Naive thymus-derived CD8-positive, alpha-beta T cell (primary cell): ENCODE results near the gene PLOD1. TPM values are rescaled to one million over a fixed set of nuclear protein-coding genes. Genes with fewer than 3 reads are reported as not detected.

Experiments used
- ATAC-seq, 2 donors: fragments of 150-1000 bp; cut with Tn5 transposase in 1 of 2; sonication (Bioruptor Pico), chemical (Tn5 transposase) in 1 of 2; 1 replicate in 1 of 2; 2 replicates in 1 of 2; pipeline ENCODE4 v1.10.0; 2021; ENCODE audit warnings: mild to moderate bottlenecking in 2 of 2, moderate library complexity in 2 of 2
- POLR2A ChIA-PET: fragments of 350-600 bp; sonication (Branson Sonifier 250); formaldehyde crosslinking; loops from one replicate; lab custom pipeline; 2021; ENCODE audit warnings: antibody characterized with exemption; lab: Charles Lee
- DNase-seq, 10 donors: peaks; one replicate each; pipeline versions ENCODE4 v3.0.0 to v3.0.0-alpha.2; 2020 to 2022
- H3K27ac Mint-ChIP-seq, 10 donors: one replicate each; pipeline ENCODE4 v1.8.0; 2020 to 2022; ENCODE audit warnings: mild to moderate bottlenecking in 10 of 10, mixed read lengths in 10 of 10, moderate library complexity in 4 of 10, inconsistent platforms in 1 of 10
- H3K27me3 Mint-ChIP-seq, 5 donors: one replicate each; pipeline ENCODE4 v1.8.0; 2021 to 2022; ENCODE audit warnings: mixed read lengths in 5 of 5
- H3K36me3 Mint-ChIP-seq, 3 donors: one replicate each; pipeline ENCODE4 v1.8.0; 2020 to 2022; ENCODE audit warnings: mixed read lengths in 3 of 3, mild to moderate bottlenecking in 2 of 3, inconsistent platforms in 1 of 3
- H3K4me1 Mint-ChIP-seq, 4 donors: one replicate each; pipeline ENCODE4 v1.8.0; 2021 to 2022; ENCODE audit warnings: mixed read lengths in 4 of 4
- H3K4me3 Mint-ChIP-seq, 10 donors: one replicate each; pipeline ENCODE4 v1.8.0; 2020 to 2022; ENCODE audit warnings: mild to moderate bottlenecking in 10 of 10, mixed read lengths in 10 of 10, moderate library complexity in 6 of 10, inconsistent platforms in 1 of 10
- H3K9me3 Mint-ChIP-seq, 9 donors: one replicate each; pipeline ENCODE4 v1.8.0; 2020 to 2022; ENCODE audit warnings: mixed read lengths in 9 of 9, mild to moderate bottlenecking in 3 of 9, inconsistent platforms in 1 of 9, moderate library complexity in 1 of 9
- polyA plus RNA-seq, 3 donors: library from polyadenylated mRNA; unstranded; fragments of 300-500 nt; fragmentation: Illumina TruSeq; gene quantifications; one replicate each; pipeline ENCODE4 v1.2.3, GENCODE V29; 2021
- total RNA-seq, 8 experiments: library from RNA in 2 of 8; stranded (reverse) in 2 of 8; gene quantifications; one replicate each; pipeline ENCODE4 v1.2.3 and lab custom pipeline; 2021 to 2026

Gene PLOD1
- total and polyA plus RNA-seq, 5 experiments from 2014 or later: 4.5 to 7.9 (median 5.0) TPM

- peaks cover 32 to 60% (median 58%) of the 10 kb centered on the region in 4 donors for H3K4me1 Mint-ChIP-seq
- H3K9me3 Mint-ChIP-seq: no peaks in the 10 kb centered on the region
- peak overlapping the region in 1 of 10 donors; percentile 82 for H3K27ac Mint-ChIP-seq
- peaks cover 0 to 54% (median 8%) of the 10 kb centered on the region in 3 donors for H3K36me3 Mint-ChIP-seq
- no peak for ATAC-seq
- POLR2A ChIA-PET: interaction anchor here (1.0 to 6.5 kb wide), 2 partner anchors 29 to 75 kb away, joined by 3 to 93 read pairs; no protein-coding TSS in a partner anchor
- no peaks in the 10 kb centered on the region for H3K27me3 Mint-ChIP-seq
- DNase-seq: no peak
- no peak overlapping the region for H3K4me3 Mint-ChIP-seq
Observed at GRCh38 chr1:11984576-11984975, 50.1 kb downstream of the PLOD1 start.

- Mint-ChIP-seq H3K27me3 (no peaks in the 10 kb centered on the region), H3K9me3 (no peaks in the 10 kb centered on the region), H3K27ac (peak overlapping the region in 1 of 10 donors; percentile 5), H3K4me3 (no peak overlapping the region), H3K4me1 (peaks cover 30 to 58% (median 53%) of the 10 kb centered on the region in 4 donors), H3K36me3 (peaks cover 0 to 60% (median 10%) of the 10 kb centered on the region in 3 donors)
- no peak for ATAC-seq
- no peak for DNase-seq
- POLR2A ChIA-PET: interaction anchor here (0.6 to 6.5 kb wide), 3 partner anchors 44 to 249 kb away, joined by 4 to 93 read pairs (median 6); no protein-coding TSS in a partner anchor
Observed at GRCh38 chr1:11985171-11985570, 50.7 kb downstream of the PLOD1 start.

- H3K9me3 Mint-ChIP-seq: no peaks in the 10 kb centered on the region
- no peak for ATAC-seq
- no peak for DNase-seq
- peak overlapping the region in 1 of 10 donors; percentile 19 for H3K4me3 Mint-ChIP-seq
- POLR2A ChIA-PET: interaction anchor here (0.6 to 0.7 kb wide), 2 partner anchors 45 to 249 kb away, joined by 4 to 6 read pairs; no protein-coding TSS in a partner anchor
- peaks cover 32 to 54% (median 48%) of the 10 kb centered on the region in 4 donors for H3K4me1 Mint-ChIP-seq
- no peaks in the 10 kb centered on the region for H3K27me3 Mint-ChIP-seq
- H3K27ac Mint-ChIP-seq: peak overlapping the region in 1 of 10 donors; percentile 53
- peaks cover 0 to 67% (median 15%) of the 10 kb centered on the region in 3 donors for H3K36me3 Mint-ChIP-seq
Observed at GRCh38 chr1:11985851-11986250, 51.3 kb downstream of the PLOD1 start.

GRCh38 chr1:11989669-11990068, 55.2 kb downstream of the PLOD1 start:
- DNase-seq (no peak), ATAC-seq (no peak)
- H3K27ac Mint-ChIP-seq: no peak overlapping the region
- H3K36me3 Mint-ChIP-seq: peaks cover 0 to 73% (median 16%) of the 10 kb centered on the region in 3 donors
- no peaks in the 10 kb centered on the region for H3K27me3 Mint-ChIP-seq
- H3K4me3 Mint-ChIP-seq: no peak overlapping the region
- peaks cover 15 to 20% (median 17%) of the 10 kb centered on the region in 4 donors for H3K4me1 Mint-ChIP-seq
- H3K9me3 Mint-ChIP-seq: no peaks in the 10 kb centered on the region
- POLR2A ChIA-PET: no interaction called here

- H3K36me3 Mint-ChIP-seq: peaks cover 0 to 74% (median 14%) of the 10 kb centered on the region in 3 donors
- H3K4me3 Mint-ChIP-seq: no peak overlapping the region
- H3K27ac Mint-ChIP-seq: peak overlapping the region in 1 of 10 donors; percentile 39
- ATAC-seq (no peak), DNase-seq (no peak)
- no peaks in the 10 kb centered on the region for H3K9me3 Mint-ChIP-seq
- peaks cover 11 to 15% (median 14%) of the 10 kb centered on the region in 4 donors for H3K4me1 Mint-ChIP-seq
- H3K27me3 Mint-ChIP-seq: no peaks in the 10 kb centered on the region
- POLR2A ChIA-PET: no interaction called here
Observed at GRCh38 chr1:11990303-11991032, 56.0 kb downstream of the PLOD1 start.

GRCh38 chr1:11991969-11992676, 57.6 kb downstream of the PLOD1 start:
- Mint-ChIP-seq H3K9me3 (no peaks in the 10 kb centered on the region), H3K27ac (no peak overlapping the region), H3K4me1 (peaks cover 3 to 9% (median 7%) of the 10 kb centered on the region in 4 donors), H3K4me3 (no peak overlapping the region), H3K27me3 (no peaks in the 10 kb centered on the region), H3K36me3 (peaks cover 0 to 77% (median 19%) of the 10 kb centered on the region in 3 donors)
- DNase-seq: no peak
- POLR2A ChIA-PET: no interaction called here
- no peak for ATAC-seq

- ATAC-seq (no peak), DNase-seq (no peak)
- Mint-ChIP-seq H3K4me1 (peaks cover 0 to 1% (median 0%) of the 10 kb centered on the region in 4 donors), H3K9me3 (no peaks in the 10 kb centered on the region), H3K27ac (no peak overlapping the region), H3K36me3 (peaks cover 0 to 85% (median 16%) of the 10 kb centered on the region in 3 donors), H3K27me3 (no peaks in the 10 kb centered on the region), H3K4me3 (no peak overlapping the region)
- POLR2A ChIA-PET: interaction anchor here (0.5 to 0.7 kb wide), 3 partner anchors 13 to 1913 kb away, joined by 3 to 4 read pairs (median 3); no protein-coding TSS in a partner anchor
Observed at GRCh38 chr1:11997081-11997850, 62.7 kb downstream of the PLOD1 start.

- ATAC-seq (no peak), DNase-seq (no peak)
- H3K27me3 Mint-ChIP-seq: no peaks in the 10 kb centered on the region
- H3K4me1 Mint-ChIP-seq: peaks cover 0 to 1% (median 0%) of the 10 kb centered on the region in 4 donors
- peak overlapping the region in 1 of 10 donors; percentile 14 for H3K27ac Mint-ChIP-seq
- H3K4me3 Mint-ChIP-seq: no peak overlapping the region
- H3K36me3 Mint-ChIP-seq: peaks cover 0 to 90% (median 23%) of the 10 kb centered on the region in 3 donors
- H3K9me3 Mint-ChIP-seq: no peaks in the 10 kb centered on the region
- POLR2A ChIA-PET: no interaction called here
Observed at GRCh38 chr1:11998636-11999035, 64.1 kb downstream of the PLOD1 start.

GRCh38 chr1:11999236-11999635, 64.7 kb downstream of the PLOD1 start:
- POLR2A ChIA-PET: no interaction called here
- peaks cover 0 to 89% (median 28%) of the 10 kb centered on the region in 3 donors for H3K36me3 Mint-ChIP-seq
- no peak overlapping the region for H3K4me3 Mint-ChIP-seq
- DNase-seq (no peak), ATAC-seq (no peak)
- H3K27ac Mint-ChIP-seq: peak overlapping the region in 1 of 10 donors; percentile 14
- peaks cover 0 to 1% (median 0%) of the 10 kb centered on the region in 4 donors for H3K4me1 Mint-ChIP-seq
- H3K9me3 Mint-ChIP-seq: no peaks in the 10 kb centered on the region
- H3K27me3 Mint-ChIP-seq: no peaks in the 10 kb centered on the region

- no peak overlapping the region for H3K27ac Mint-ChIP-seq
- POLR2A ChIA-PET: no interaction called here
- no peak for ATAC-seq
Observed at GRCh38 chr1:12001249-12001917, 66.9 kb downstream of the PLOD1 start.

GRCh38 chr1:12001996-12002493, 67.5 kb downstream of the PLOD1 start:
- Mint-ChIP-seq H3K36me3 (peaks cover 0 to 87% (median 34%) of the 10 kb centered on the region in 3 donors), H3K27ac (peak overlapping the region in 1 of 10 donors; percentile 56), H3K9me3 (no peaks in the 10 kb centered on the region), H3K4me1 (peaks cover 0 to 1% (median 0%) of the 10 kb centered on the region in 4 donors), H3K4me3 (no peak overlapping the region), H3K27me3 (no peaks in the 10 kb centered on the region)
- ATAC-seq: no peak
- POLR2A ChIA-PET: no interaction called here
- no peak for DNase-seq

More at GRCh38 chr1:12001249-12001917, 66.9 kb downstream of the PLOD1 start:
- H3K4me1 Mint-ChIP-seq: peaks cover 0 to 1% (median 0%) of the 10 kb centered on the region in 4 donors
- no peaks in the 10 kb centered on the region for H3K9me3 Mint-ChIP-seq
- H3K4me3 Mint-ChIP-seq: no peak overlapping the region
- H3K27me3 Mint-ChIP-seq: no peaks in the 10 kb centered on the region
- peaks cover 0 to 88% (median 31%) of the 10 kb centered on the region in 3 donors for H3K36me3 Mint-ChIP-seq
- DNase-seq: peak in 2 of 10 donors; percentile 13 to 22
